Stimulated activated CD4-positive, alpha-beta T cell treated with anti-CD3 and anti-CD28 coated beads, Interleukin-15, amount 100 ng/mL, for 24 hours (primary cell): ENCODE results near the gene SPOP.
"Not testable (repeated sequence)": the region's sequence is repeated elsewhere in the genome, so short reads cannot be mapped to it uniquely, and the experiment has no call there.

ENCODE experiments used
- DNase-seq: peaks from one replicate; pipeline ENCODE4 v3.0.0-alpha.2; 2020

SPOP gene

GRCh38 chr17:49694847-49695697 is 17.2 kb upstream of the SPOP start:
- peak; percentile 81 for DNase-seq

GRCh38 chr17:49692751-49693150 is 14.9 kb upstream of the SPOP start:
- no peak for DNase-seq

- no peak for DNase-seq
These were observed 13.8 kb upstream of the SPOP start for GRCh38 chr17:49691677-49692191.

GRCh38 chr17:49691086-49691676 is 13.3 kb upstream of the SPOP start:
- DNase-seq = no peak

GRCh38 chr17:49690256-49690655 is 12.4 kb upstream of the SPOP start:
- no peak for DNase-seq

GRCh38 chr17:49688848-49689247 is 11.0 kb upstream of the SPOP start:
- no peak for DNase-seq

GRCh38 chr17:49687878-49688491 is 10.1 kb upstream of the SPOP start:
- no peak for DNase-seq

GRCh38 chr17:49681106-49681979 is 3.4 kb upstream of the SPOP start:
- DNase-seq = no peak

- no peak for DNase-seq
These were observed 2.4 kb upstream of the SPOP start for GRCh38 chr17:49680314-49680713.

- peak; percentile 98 for DNase-seq
These were observed 564 bp downstream of the SPOP start for GRCh38 chr17:49677134-49677932.

- no peak for DNase-seq
These were observed 1.5 kb downstream of the SPOP start for GRCh38 chr17:49676276-49676868.

- no peak for DNase-seq
These were observed 3.4 kb downstream of the SPOP start for GRCh38 chr17:49674507-49674906.

- DNase-seq = not testable (repeated sequence)
These were observed 4.2 kb downstream of the SPOP start for GRCh38 chr17:49673679-49674078.

- no peak for DNase-seq
These were observed 7.3 kb downstream of the SPOP start for GRCh38 chr17:49670641-49671040.

GRCh38 chr17:49670002-49670401 is 7.9 kb downstream of the SPOP start:
- no peak for DNase-seq

GRCh38 chr17:49667854-49668253 is 10.0 kb downstream of the SPOP start:
- no peak for DNase-seq

GRCh38 chr17:49664706-49665211 is 13.1 kb downstream of the SPOP start:
- no peak for DNase-seq

- DNase-seq = no peak
These were observed 18.1 kb downstream of the SPOP start for GRCh38 chr17:49659661-49660382.

GRCh38 chr17:49656247-49656646 is 21.6 kb downstream of the SPOP start:
- no peak for DNase-seq

GRCh38 chr17:49647256-49647585 is 30.7 kb downstream of the SPOP start:
- no peak for DNase-seq
